IMR-90 (cell line): ENCODE data around the gene SUGCT.

Experiments used
- BHLHE40 ChIP-seq: fragments of 150-350 bp; IDR thresholded peaks from 2 replicates; pipeline ENCODE4 v1.6.1; 2016; ENCODE audit warnings: mild to moderate bottlenecking, low read depth, low read length
- CHD1 ChIP-seq: IDR thresholded peaks from 2 replicates; pipeline ENCODE4 v1.6.1; 2012; ENCODE audit warnings: low read depth, low read length, improper control_type of control experiment
- MAFK ChIP-seq: IDR thresholded peaks from 2 replicates; pipeline ENCODE4 v1.6.1; 2012; ENCODE audit warnings: low read depth, low read length, improper control_type of control experiment
- NFE2L2 ChIP-seq: fragments of 150-350 bp; IDR thresholded peaks from 2 replicates; pipeline ENCODE4 v1.6.1; 2016; ENCODE audit warnings: low read depth, mild to moderate bottlenecking, low read length
- POLR2A ChIP-seq: IDR thresholded peaks from 2 replicates; pipeline ENCODE4 v1.6.1; 2012; ENCODE audit warnings: mild to moderate bottlenecking, low read depth, low read length
- RAD21 ChIP-seq: IDR thresholded peaks from 2 replicates; pipeline ENCODE4 v1.6.1; 2012; ENCODE audit warnings: low read length, improper control_type of control experiment
- RCOR1 ChIP-seq: IDR thresholded peaks from 2 replicates; pipeline ENCODE4 v1.6.1; 2012; ENCODE audit warnings: mild to moderate bottlenecking, low read length, improper control_type of control experiment; ENCODE audit not compliant: insufficient replicate concordance
- RFX5 ChIP-seq: IDR thresholded peaks from 2 replicates; pipeline ENCODE4 v1.8.0; 2012; ENCODE audit warnings: low read depth, mild to moderate bottlenecking, low read length, moderate library complexity
- SMC3 ChIP-seq: fragments of 150-350 bp; IDR thresholded peaks from 2 replicates; pipeline ENCODE4 v1.6.1; 2016; ENCODE audit warnings: low read depth, mild to moderate bottlenecking, antibody characterized with exemption, low read length, moderate library complexity
- TF ChIP-seq, protein P1 (sequence below): conservative IDR thresholded peaks from 2 replicates; pipeline ENCODE4 v1.5.1; 2012; ENCODE audit warnings: mild to moderate bottlenecking, low read depth, low read length, improper control_type of control experiment
- TF ChIP-seq, protein P2 (sequence below): fragments of 150-350 bp; IDR thresholded peaks from 2 replicates; pipeline ENCODE4 v1.6.1; 2016; ENCODE audit warnings: low read depth, mild to moderate bottlenecking, low read length, moderate library complexity, borderline replicate concordance
- TF ChIP-seq, protein P3 (sequence below): fragments of 150-350 bp; IDR thresholded peaks from 2 replicates; pipeline ENCODE4 v1.6.1; 2017; ENCODE audit warnings: mild to moderate bottlenecking, antibody characterized with exemption, low read length, low read depth

DNA sequence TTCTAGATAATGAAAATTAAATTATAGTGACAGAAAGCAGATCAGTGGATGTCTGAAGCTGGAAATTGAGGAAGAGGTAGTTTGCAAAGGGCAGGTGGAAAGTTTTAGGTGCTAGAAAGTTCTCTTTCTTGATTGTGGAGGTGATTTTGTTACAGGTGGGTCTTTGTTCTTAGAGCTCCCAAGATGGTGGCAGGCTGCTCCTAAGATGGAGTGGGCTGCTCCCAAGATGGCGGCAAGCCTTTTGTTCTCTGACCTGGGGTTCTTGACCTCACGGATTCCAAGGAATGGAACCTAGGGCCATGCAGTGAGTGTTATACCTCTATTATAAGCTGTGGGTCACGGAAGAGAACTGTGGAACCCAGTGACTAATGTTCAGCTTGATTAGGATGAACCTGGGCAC is 32.5 kb downstream of the SUGCT start:
- TF ChIP-seq POLR2A, result no peak
- TF ChIP-seq, protein P1, sequence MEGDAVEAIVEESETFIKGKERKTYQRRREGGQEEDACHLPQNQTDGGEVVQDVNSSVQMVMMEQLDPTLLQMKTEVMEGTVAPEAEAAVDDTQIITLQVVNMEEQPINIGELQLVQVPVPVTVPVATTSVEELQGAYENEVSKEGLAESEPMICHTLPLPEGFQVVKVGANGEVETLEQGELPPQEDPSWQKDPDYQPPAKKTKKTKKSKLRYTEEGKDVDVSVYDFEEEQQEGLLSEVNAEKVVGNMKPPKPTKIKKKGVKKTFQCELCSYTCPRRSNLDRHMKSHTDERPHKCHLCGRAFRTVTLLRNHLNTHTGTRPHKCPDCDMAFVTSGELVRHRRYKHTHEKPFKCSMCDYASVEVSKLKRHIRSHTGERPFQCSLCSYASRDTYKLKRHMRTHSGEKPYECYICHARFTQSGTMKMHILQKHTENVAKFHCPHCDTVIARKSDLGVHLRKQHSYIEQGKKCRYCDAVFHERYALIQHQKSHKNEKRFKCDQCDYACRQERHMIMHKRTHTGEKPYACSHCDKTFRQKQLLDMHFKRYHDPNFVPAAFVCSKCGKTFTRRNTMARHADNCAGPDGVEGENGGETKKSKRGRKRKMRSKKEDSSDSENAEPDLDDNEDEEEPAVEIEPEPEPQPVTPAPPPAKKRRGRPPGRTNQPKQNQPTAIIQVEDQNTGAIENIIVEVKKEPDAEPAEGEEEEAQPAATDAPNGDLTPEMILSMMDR, result no peak
- no peak for TF ChIP-seq RAD21
- TF ChIP-seq CHD1, result no peak
- no peak for TF ChIP-seq SMC3
- TF ChIP-seq RCOR1, result no peak
- TF ChIP-seq, protein P2, sequence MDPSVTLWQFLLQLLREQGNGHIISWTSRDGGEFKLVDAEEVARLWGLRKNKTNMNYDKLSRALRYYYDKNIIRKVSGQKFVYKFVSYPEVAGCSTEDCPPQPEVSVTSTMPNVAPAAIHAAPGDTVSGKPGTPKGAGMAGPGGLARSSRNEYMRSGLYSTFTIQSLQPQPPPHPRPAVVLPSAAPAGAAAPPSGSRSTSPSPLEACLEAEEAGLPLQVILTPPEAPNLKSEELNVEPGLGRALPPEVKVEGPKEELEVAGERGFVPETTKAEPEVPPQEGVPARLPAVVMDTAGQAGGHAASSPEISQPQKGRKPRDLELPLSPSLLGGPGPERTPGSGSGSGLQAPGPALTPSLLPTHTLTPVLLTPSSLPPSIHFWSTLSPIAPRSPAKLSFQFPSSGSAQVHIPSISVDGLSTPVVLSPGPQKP, result no peak
- no peak for TF ChIP-seq MAFK
- TF ChIP-seq, protein P3, sequence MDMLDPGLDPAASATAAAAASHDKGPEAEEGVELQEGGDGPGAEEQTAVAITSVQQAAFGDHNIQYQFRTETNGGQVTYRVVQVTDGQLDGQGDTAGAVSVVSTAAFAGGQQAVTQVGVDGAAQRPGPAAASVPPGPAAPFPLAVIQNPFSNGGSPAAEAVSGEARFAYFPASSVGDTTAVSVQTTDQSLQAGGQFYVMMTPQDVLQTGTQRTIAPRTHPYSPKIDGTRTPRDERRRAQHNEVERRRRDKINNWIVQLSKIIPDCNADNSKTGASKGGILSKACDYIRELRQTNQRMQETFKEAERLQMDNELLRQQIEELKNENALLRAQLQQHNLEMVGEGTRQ, result no peak
- TF ChIP-seq NFE2L2, result no peak
- no peak for TF ChIP-seq BHLHE40
- no peak for TF ChIP-seq RFX5
